Measurements from ENCODE around the gene SLC11A2. TPM values are rescaled to one million over a fixed set of nuclear protein-coding genes. Genes with fewer than 3 reads are reported as not detected.
"Not testable (repeated sequence)": the region's sequence is repeated elsewhere in the genome, so short reads cannot be mapped to it uniquely, and the experiment has no call there.

Gene SLC11A2
- total and polyA plus RNA-seq, 2 experiments from 2014 or later, result 18.7 to 22.8 TPM

GRCh38 chr12:51020448-51021182, 5.6 kb downstream of the SLC11A2 start:
- no peaks in the 10 kb centered on the region for H3K36me3 ChIP-seq (ENCODE audit: low read depth)
- TF ChIP-seq EZH2 (IDR thresholded peaks at IDR 0.05; ENCODE audit: insufficient read depth, poor library complexity, severe bottlenecking) (no peak), EZH2phosphoT487 (IDR thresholded peaks at IDR 0.05; ENCODE audit: insufficient read depth, low read depth) (no peak)
- 86 to 88% methylated on average over 7 of the region's 7 CpGs for WGBS, 2 experiments (ENCODE audit: low coverage in 1 of 2, low lambda C conversion rate in 2 of 2, missing lambda C conversion rate in 2 of 2)
- no peak for DNase-seq
- no peaks in the 10 kb centered on the region for H3K9me2 ChIP-seq (ENCODE audit: insufficient read depth)
- H3K4me3 ChIP-seq, result no peak overlapping the region
- H2AFZ ChIP-seq, result no peak overlapping the region
- no peaks in the 10 kb centered on the region for H3K27me3 ChIP-seq (replicated peaks; ENCODE audit: insufficient read depth)
- no peak overlapping the region for H3K27ac ChIP-seq
- H3K4me2 ChIP-seq (ENCODE audit: unreplicated experiment), result no peak overlapping the region
- peaks cover 28% of the 10 kb centered on the region for H3F3A ChIP-seq (ENCODE audit: insufficient read depth)
- H3K79me2 ChIP-seq (ENCODE audit: insufficient read depth), result peaks cover 88% of the 10 kb centered on the region
- H3K9me3 ChIP-seq (ENCODE audit: low read depth), result no peaks in the 10 kb centered on the region
- in situ Hi-C loops (cut with MboI), result no loop called here
- 0 out of 2 replicates have a peak, but pooled peaks cover 6% of the 10 kb centered on the region for H4K20me1 ChIP-seq (ENCODE audit: insufficient read depth)
- H3K9ac ChIP-seq, result no peak overlapping the region
- peaks cover 15% of the 10 kb centered on the region for H3K4me1 ChIP-seq (ENCODE audit: insufficient read depth)

GRCh38 chr12:51019927-51020326, 6.3 kb downstream of the SLC11A2 start:
- WGBS, 2 experiments (ENCODE audit: low coverage in 1 of 2, low lambda C conversion rate in 2 of 2, missing lambda C conversion rate in 2 of 2), result 97 to 98% methylated on average over 2 of the region's 2 CpGs
- TF ChIP-seq EZH2phosphoT487 (IDR thresholded peaks at IDR 0.05; ENCODE audit: insufficient read depth, low read depth) (no peak), EZH2 (IDR thresholded peaks at IDR 0.05; ENCODE audit: insufficient read depth, poor library complexity, severe bottlenecking) (no peak)
- Histone ChIP-seq H3K9me2 (ENCODE audit: insufficient read depth) (no peaks in the 10 kb centered on the region), H3K4me2 (ENCODE audit: unreplicated experiment) (no peak overlapping the region), H4K20me1 (ENCODE audit: insufficient read depth) (0 out of 2 replicates have a peak, but pooled peaks cover 6% of the 10 kb centered on the region), H3K4me3 (no peak overlapping the region), H3F3A (ENCODE audit: insufficient read depth) (peaks cover 21% of the 10 kb centered on the region), H2AFZ (no peak overlapping the region), H3K9ac (no peak overlapping the region), H3K79me2 (ENCODE audit: insufficient read depth) (peaks cover 91% of the 10 kb centered on the region), H3K4me1 (ENCODE audit: insufficient read depth) (peaks cover 9% of the 10 kb centered on the region), H3K27ac (no peak overlapping the region), H3K36me3 (ENCODE audit: low read depth) (no peaks in the 10 kb centered on the region), H3K9me3 (ENCODE audit: low read depth) (no peaks in the 10 kb centered on the region), H3K27me3 (replicated peaks; ENCODE audit: insufficient read depth) (no peaks in the 10 kb centered on the region)
- in situ Hi-C loops (cut with MboI), result no loop called here
- no peak for DNase-seq

- in situ Hi-C loops (cut with MboI), result no loop called here
- Histone ChIP-seq H3K9ac (no peak overlapping the region), H3K4me1 (ENCODE audit: insufficient read depth) (peaks cover 6% of the 10 kb centered on the region; the same call in 1 of the 2 replicates), H3K9me2 (ENCODE audit: insufficient read depth) (no peaks in the 10 kb centered on the region), H3K27ac (no peak overlapping the region), H3F3A (ENCODE audit: insufficient read depth) (peaks cover 12% of the 10 kb centered on the region), H3K79me2 (ENCODE audit: insufficient read depth) (peaks cover 100% of the 10 kb centered on the region), H3K36me3 (ENCODE audit: low read depth) (no peaks in the 10 kb centered on the region), H2AFZ (no peak overlapping the region), H3K27me3 (replicated peaks; ENCODE audit: insufficient read depth) (no peaks in the 10 kb centered on the region), H4K20me1 (ENCODE audit: insufficient read depth) (0 out of 2 replicates have a peak, but pooled peaks cover 6% of the 10 kb centered on the region), H3K9me3 (ENCODE audit: low read depth) (no peaks in the 10 kb centered on the region), H3K4me2 (ENCODE audit: unreplicated experiment) (no peak overlapping the region), H3K4me3 (no peak overlapping the region)
- TF ChIP-seq EZH2 (IDR thresholded peaks at IDR 0.05; ENCODE audit: insufficient read depth, poor library complexity, severe bottlenecking) (no peak), EZH2phosphoT487 (IDR thresholded peaks at IDR 0.05; ENCODE audit: insufficient read depth, low read depth) (no peak)
- 95 to 97% methylated on average over 2 of the region's 2 CpGs for WGBS, 2 experiments (ENCODE audit: low coverage in 1 of 2, low lambda C conversion rate in 2 of 2, missing lambda C conversion rate in 2 of 2)
- no peak for DNase-seq
These were observed 7.2 kb downstream of the SLC11A2 start for GRCh38 chr12:51018956-51019355.

- Histone ChIP-seq H3K4me1 (ENCODE audit: insufficient read depth) (no peaks in the 10 kb centered on the region), H3K27me3 (replicated peaks; ENCODE audit: insufficient read depth) (no peaks in the 10 kb centered on the region), H3K27ac (no peak overlapping the region), H3K4me3 (no peak overlapping the region), H2AFZ (no peak overlapping the region), H3K4me2 (ENCODE audit: unreplicated experiment) (no peak overlapping the region), H4K20me1 (ENCODE audit: insufficient read depth) (0 out of 2 replicates have a peak, but pooled peaks cover 6% of the 10 kb centered on the region), H3K36me3 (ENCODE audit: low read depth) (no peaks in the 10 kb centered on the region), H3K79me2 (ENCODE audit: insufficient read depth) (peaks cover 97% of the 10 kb centered on the region), H3K9ac (no peak overlapping the region), H3K9me3 (ENCODE audit: low read depth) (no peaks in the 10 kb centered on the region), H3K9me2 (ENCODE audit: insufficient read depth) (no peaks in the 10 kb centered on the region), H3F3A (ENCODE audit: insufficient read depth) (no peaks in the 10 kb centered on the region)
- no peak for DNase-seq
- in situ Hi-C loops (cut with MboI), result no loop called here
- no peak for TF ChIP-seq EZH2phosphoT487 (IDR thresholded peaks at IDR 0.05; ENCODE audit: insufficient read depth, low read depth)
- no peak for TF ChIP-seq EZH2 (IDR thresholded peaks at IDR 0.05; ENCODE audit: insufficient read depth, poor library complexity, severe bottlenecking)
These were observed 8.7 kb downstream of the SLC11A2 start for GRCh38 chr12:51017452-51017851.

GRCh38 chr12:51014467-51014866, 11.7 kb downstream of the SLC11A2 start:
- H3K79me2 ChIP-seq (ENCODE audit: insufficient read depth), result peaks cover 92% of the 10 kb centered on the region
- H3K9ac ChIP-seq; DNase-seq; H2AFZ ChIP-seq; H3K27ac ChIP-seq; H3K4me3 ChIP-seq; H4K20me1 ChIP-seq (ENCODE audit: insufficient read depth); H3K9me3 ChIP-seq (ENCODE audit: low read depth); H3K27me3 ChIP-seq (replicated peaks; ENCODE audit: insufficient read depth); H3K36me3 ChIP-seq (ENCODE audit: low read depth); H3K9me2 ChIP-seq (ENCODE audit: insufficient read depth); H3F3A ChIP-seq (ENCODE audit: insufficient read depth); H3K4me2 ChIP-seq (ENCODE audit: unreplicated experiment); H3K4me1 ChIP-seq (ENCODE audit: insufficient read depth); in situ Hi-C loops (cut with MboI): not testable (repeated sequence)
- WGBS, 2 experiments (ENCODE audit: low coverage in 1 of 2, low lambda C conversion rate in 2 of 2, missing lambda C conversion rate in 2 of 2), result 94 to 95% methylated on average over 9 of the region's 9 CpGs
